GM21515 (cell line): Measurements from ENCODE around the gene ADAMTS17.
"Not testable (repeated sequence)": the region's sequence is repeated elsewhere in the genome, so short reads cannot be mapped to it uniquely, and the experiment has no call there.

Experiments
- ATAC-seq: cut with Tn5 transposase; IDR thresholded peaks from one replicate; pipeline ENCODE4 v1.9.1; 2021; ENCODE audit not compliant: unreplicated experiment

The ADAMTS17 gene

GRCh38 chr15:99983171-99983885 is 358.4 kb downstream of the ADAMTS17 start:
- no peak for ATAC-seq

DNA sequence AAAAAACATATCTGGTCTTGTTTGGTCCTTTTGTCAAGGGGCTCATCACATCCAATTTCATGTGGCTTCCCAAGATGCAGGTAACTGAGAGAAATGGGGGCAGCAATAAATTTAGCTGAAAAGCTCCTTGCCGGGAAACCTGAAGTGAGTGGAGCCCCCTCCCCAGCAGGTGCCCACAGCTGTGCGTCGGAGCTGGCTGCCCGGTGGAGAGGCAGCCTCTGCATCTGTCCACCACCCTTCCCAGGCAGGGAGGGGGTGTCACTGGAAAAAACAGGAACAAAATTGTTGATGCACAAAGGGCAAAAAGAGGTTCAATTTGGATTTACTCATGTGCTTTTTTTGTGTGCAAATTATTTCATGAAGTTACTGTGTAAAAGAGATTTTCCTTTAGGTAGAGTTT is 359.1 kb downstream of the ADAMTS17 start:
- no peak for ATAC-seq

GRCh38 chr15:99981839-99982658 is 359.7 kb downstream of the ADAMTS17 start:
- no peak for ATAC-seq

DNA sequence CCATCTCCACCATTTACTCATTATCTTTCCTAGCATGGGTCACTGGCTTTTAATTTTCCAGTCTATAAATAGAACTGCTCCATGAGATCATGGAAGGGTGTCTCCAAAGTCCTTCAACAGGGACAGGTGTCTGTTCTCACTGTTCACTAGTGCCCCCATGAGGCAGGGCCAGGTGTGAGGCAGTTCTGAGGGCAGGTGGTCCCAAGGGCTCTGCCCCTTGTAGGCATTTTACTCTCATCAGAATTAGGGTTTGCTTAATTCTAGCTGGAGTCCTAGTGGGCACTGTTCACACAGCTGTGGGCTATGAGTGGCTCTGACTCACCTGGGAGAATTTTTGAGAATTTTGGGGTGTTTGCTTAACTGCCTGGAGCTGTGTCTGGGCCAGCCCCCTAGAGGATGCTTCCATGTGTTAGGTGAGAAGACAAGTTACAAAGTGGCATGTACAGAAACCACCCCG is 360.6 kb downstream of the ADAMTS17 start:
- ATAC-seq, result no peak

DNA sequence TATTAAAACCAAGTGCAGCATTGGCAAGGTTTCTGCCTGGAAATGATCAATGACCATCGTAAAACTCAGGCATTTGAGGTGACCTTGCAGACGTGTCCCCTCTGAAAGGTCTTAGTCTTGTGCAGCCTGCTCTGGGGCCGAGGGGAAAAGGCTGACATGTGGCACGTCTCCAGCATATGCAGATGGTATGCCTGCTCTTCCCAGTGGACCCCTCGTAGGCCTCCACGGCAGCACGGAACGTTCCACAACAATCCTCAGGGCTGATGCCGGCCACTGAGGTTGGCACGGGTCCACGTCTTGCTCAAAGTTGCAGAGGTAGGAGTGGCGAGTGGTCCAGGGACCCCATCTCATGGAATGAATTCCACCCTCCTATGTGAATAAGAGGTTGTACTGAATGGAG is 361.0 kb downstream of the ADAMTS17 start:
- ATAC-seq, result no peak

DNA sequence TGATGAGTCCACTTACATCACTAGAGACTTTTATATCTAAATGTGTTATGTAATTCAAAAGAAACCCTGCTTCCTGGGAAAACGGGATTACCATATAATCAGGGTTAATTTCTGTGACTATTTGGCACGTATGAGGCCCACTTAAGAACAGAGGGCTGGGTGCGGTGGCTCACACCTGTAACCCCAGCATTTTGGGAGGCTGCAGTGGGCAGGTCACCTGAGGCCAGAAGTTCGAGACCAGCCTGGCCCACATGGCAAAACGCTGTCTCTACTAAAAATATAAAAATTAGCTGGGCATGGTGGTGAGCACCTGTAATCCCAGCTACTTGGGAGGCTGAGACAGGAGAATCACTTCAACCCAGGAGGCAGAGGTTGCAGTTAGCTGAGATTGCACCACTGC is 361.9 kb downstream of the ADAMTS17 start:
- ATAC-seq, result not testable (repeated sequence)

DNA sequence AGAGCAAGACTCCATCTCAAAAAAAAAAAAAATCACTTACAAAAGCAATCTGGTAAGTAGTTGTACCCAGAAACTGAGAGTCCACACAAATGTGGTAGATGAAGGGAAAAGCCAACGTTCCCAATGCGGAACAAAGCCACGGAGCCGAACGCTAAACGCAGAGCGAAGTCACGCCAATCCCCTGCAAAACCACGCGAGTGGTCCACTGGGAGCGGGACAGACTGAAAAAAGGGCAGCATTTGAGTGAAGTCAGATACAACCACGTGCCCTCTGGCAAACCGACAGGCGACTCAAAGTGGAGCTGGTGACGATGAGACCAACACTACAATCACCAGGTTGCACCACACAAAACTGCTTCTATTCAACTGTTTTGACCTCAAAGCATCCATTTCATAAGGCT is 362.4 kb downstream of the ADAMTS17 start:
- no peak for ATAC-seq

- no peak for ATAC-seq
These were observed 363.3 kb downstream of the ADAMTS17 start for GRCh38 chr15:99978426-99978825.

DNA sequence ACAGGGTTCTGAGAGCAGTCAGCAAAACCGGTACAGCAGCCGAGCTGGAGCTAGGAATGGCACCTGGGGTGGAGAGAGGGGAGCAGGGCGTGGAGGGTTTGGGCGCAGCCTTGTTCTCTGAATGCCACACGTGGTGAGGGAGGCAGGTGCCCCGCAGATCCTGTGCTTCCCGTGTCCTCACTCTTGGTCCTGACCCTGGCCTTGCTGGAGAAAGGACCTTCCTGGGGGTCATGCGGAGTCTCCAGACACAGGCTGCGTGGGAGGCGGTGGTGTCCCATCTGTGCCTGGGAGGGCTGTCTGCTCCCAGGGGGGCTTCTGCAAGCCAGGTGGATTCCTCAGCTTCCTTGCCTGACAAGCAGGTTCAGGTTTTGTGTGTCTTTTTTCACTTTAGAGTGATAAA is 363.8 kb downstream of the ADAMTS17 start:
- ATAC-seq, result no peak

- ATAC-seq, result no peak
These were observed 364.9 kb downstream of the ADAMTS17 start for GRCh38 chr15:99976811-99977271.

- ATAC-seq, result no peak
These were observed 365.8 kb downstream of the ADAMTS17 start for GRCh38 chr15:99976000-99976399.

DNA sequence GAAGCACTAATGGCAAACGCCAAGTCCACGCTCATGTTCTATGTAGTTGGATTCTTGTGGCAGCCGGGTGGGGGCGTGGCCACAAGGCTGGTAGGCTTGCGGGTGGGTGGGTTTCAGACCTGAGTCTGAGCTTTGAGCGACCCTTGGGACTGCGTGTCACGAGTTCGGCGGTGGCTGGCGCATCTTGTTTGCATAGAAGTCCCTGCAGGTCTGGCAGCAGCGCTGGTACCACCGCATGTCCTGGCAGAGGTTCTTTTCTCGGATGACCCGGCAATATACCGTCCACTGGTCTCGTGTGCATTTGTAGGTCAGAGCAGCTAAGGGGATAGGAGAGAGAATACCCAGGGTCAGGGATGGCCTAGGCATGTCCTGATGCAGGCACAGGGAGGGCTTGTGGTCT is 367.5 kb downstream of the ADAMTS17 start:
- ATAC-seq, result no peak

GRCh38 chr15:99973351-99973750 is 368.4 kb downstream of the ADAMTS17 start:
- no peak for ATAC-seq

GRCh38 chr15:99970891-99971430 is 370.8 kb downstream of the ADAMTS17 start:
- ATAC-seq, result no peak

DNA sequence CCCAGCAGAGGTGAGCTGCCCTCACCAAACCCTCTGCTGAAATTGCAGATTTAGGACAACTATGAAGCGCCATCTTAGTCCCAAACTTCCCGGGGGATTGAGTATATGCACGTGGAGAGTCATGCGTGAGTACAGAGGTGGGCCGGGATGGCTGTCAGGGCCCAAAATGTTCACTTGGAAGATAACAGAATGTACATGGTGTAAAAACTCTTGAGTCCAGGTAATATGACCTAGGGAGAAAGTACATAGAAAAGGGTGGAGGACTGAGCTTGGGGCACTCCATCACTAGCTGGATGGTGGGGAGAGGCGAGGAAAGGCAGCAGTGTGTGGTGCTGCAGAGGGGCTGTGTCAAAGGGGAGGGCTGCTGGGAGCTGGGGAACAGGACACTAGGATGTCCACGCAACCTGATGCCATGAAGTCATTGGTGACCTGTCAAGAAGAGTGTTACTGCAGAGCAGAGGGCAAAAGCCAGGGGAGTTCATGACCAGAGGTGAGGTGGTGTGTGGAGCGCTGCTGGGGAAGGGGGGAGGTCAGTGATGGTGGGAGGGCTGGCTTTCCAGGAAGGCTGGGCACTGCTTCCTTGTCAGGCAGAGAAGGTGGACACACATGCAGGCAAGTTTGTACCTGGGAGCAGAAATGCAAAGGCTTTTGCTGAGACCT is 372.4 kb downstream of the ADAMTS17 start:
- ATAC-seq, result no peak

DNA sequence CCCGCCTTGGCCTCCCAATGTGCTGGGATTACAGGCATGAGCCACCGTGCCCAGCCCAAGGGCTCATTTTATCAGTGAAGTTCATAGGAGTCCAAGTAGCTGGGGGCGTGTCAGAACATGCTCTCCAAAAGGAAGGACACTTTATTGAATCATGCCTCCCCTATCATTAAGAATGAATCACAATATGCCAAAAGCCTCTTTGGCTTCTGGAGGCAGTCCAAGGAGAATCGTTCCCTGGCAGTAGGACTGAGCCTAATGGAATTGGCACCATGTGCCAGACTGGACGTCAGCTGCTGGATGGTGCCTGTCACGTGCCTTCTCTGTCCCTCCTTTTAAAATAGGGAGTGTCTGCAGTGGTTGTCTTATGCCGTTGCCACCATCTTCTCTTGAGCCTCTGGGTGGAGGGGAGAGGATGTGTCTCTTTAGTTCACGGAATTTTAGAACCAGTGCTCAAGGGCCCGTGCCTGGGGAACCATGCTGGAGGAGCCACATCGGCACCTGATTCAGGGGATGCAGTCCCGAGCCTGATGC is 373.9 kb downstream of the ADAMTS17 start:
- ATAC-seq, result no peak

DNA sequence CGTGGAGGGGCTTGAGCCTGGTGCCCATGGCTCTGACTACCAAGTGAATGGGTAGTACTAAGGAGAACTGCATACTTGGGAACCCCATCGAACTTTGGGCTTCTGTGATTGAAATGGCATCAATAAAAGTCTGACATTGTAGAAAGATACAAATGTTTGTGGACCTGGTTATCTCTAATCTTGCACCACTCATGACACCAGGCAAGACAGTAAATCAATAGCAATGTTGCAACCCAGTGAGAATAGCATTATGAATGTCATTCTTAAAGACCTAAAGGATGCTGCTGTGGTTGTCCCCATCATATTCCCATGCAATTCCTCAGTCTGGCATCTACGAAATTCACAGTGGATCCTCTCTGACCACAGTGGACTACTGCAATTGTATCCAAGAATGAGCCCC is 375.0 kb downstream of the ADAMTS17 start:
- no peak for ATAC-seq

- no peak for ATAC-seq
These were observed 376.4 kb downstream of the ADAMTS17 start for GRCh38 chr15:99965376-99965775.

GRCh38 chr15:99963976-99964375 is 377.8 kb downstream of the ADAMTS17 start:
- no peak for ATAC-seq

GRCh38 chr15:99963096-99963825 is 378.5 kb downstream of the ADAMTS17 start:
- no peak for ATAC-seq
